ENCODE data around the gene ABRAXAS1.

GRCh38 chr4:83417566-83417965, 67.3 kb downstream of the ABRAXAS1 start:
- no peak for TF ChIP-seq POLR2A (IDR thresholded peaks at IDR 0.05; ENCODE audit: low read depth, low read length)
- TF ChIP-seq TAF1 (IDR thresholded peaks at IDR 0.05; ENCODE audit: borderline replicate concordance, low read depth, low read length) = no peak
